GM10248 (cell line): ENCODE results near the gene TBK1.

ENCODE experiments used
- CTCF ChIA-PET: fragments of 300-600 bp; sonication (Branson Sonifier 250); formaldehyde crosslinking; extraction: SDS; loops from one replicate; lab custom pipeline; 2021; ENCODE audit warnings: antibody characterized with exemption; lab: Yijun Ruan, JAX
- POLR2A ChIA-PET: fragments of 350-650 bp; sonication (Branson Sonifier 250); formaldehyde crosslinking; extraction: SDS; loops from one replicate; lab custom pipeline; 2020; ENCODE audit warnings: antibody characterized with exemption; lab: Yijun Ruan, JAX
- DNase-seq: peaks from one replicate; pipeline ENCODE4 v3.0.0; 2012; ENCODE audit errors: extremely low spot score
- TF ChIP-seq, protein P1 (sequence below): IDR thresholded peaks from 2 replicates; pipeline ENCODE4 v1.5.1; 2012; ENCODE audit warnings: mild to moderate bottlenecking, low read depth; ENCODE audit errors: extremely low read depth, missing control alignments, control extremely low read depth

TBK1 gene

GRCh38 chr12:64469455-64470142, 17.7 kb downstream of the TBK1 start:
- no peak for DNase-seq

DNA sequence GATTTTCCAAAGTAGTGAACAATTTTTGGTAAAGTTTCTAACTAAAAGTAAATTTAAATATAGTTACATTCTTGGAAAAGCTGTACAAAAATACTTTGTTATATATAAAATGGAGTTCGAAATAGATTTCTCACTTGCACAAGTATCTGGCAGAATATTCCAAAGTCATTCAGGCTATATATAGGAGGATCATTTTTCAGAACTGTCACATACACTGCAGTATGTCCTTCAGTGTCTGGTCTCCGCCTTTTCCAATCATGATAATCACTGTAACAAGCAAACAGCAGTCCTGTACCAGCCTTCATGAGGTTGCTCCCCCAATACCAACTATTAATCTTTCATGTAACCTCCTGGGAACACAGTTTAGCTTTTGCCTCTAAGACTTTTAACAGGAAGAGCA, 18.6 kb downstream of the TBK1 start:
- CTCF ChIA-PET: interaction anchor here (0.6 to 1.6 kb wide), 6 partner anchors 9 to 25 kb away, joined by 3 to 4 read pairs (median 4); no protein-coding TSS in a partner anchor
- DNase-seq: no peak
- POLR2A ChIA-PET: no interaction called here
- TF ChIP-seq, protein P1, sequence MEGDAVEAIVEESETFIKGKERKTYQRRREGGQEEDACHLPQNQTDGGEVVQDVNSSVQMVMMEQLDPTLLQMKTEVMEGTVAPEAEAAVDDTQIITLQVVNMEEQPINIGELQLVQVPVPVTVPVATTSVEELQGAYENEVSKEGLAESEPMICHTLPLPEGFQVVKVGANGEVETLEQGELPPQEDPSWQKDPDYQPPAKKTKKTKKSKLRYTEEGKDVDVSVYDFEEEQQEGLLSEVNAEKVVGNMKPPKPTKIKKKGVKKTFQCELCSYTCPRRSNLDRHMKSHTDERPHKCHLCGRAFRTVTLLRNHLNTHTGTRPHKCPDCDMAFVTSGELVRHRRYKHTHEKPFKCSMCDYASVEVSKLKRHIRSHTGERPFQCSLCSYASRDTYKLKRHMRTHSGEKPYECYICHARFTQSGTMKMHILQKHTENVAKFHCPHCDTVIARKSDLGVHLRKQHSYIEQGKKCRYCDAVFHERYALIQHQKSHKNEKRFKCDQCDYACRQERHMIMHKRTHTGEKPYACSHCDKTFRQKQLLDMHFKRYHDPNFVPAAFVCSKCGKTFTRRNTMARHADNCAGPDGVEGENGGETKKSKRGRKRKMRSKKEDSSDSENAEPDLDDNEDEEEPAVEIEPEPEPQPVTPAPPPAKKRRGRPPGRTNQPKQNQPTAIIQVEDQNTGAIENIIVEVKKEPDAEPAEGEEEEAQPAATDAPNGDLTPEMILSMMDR: no peak

More at GRCh38 chr12:64469455-64470142, 17.7 kb downstream of the TBK1 start:
- ChIA-PET CTCF (interaction anchor here (1.5 to 1.6 kb wide), 2 partner anchors 9 to 14 kb away, joined by 3 to 4 read pairs; no protein-coding TSS in a partner anchor), POLR2A (interaction anchor here (0.7 kb wide), 1 partner anchor 57 kb away, joined by 4 read pairs; no protein-coding TSS in a partner anchor)
- TF ChIP-seq, protein P1: no peak

DNA sequence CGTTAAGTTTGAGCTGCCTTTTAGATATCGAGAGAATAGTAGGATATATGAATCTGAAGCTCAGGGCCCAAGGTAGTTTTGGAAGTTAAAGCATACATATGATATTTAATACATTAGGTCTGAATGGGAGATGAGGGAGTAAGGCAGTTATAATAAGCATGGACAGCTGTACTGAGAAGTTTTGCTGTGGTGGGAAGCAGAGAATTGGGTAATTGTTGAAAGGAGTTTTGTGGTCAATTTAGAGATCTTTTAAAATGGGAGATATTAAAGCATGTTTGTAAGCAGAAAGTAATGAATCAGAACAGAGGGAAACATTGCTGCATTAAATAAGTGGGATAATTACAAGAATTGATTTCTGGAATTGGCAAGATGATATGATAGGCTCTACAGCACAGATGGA, 21.3 kb downstream of the TBK1 start:
- TF ChIP-seq, protein P1: no peak
- CTCF ChIA-PET: interaction anchor here (1.2 to 1.6 kb wide), 3 partner anchors 14 to 224 kb away, joined by 3 to 5 read pairs (median 4); no protein-coding TSS in a partner anchor
- POLR2A ChIA-PET: no interaction called here
- DNase-seq: no peak

- no peak for DNase-seq
- ChIA-PET CTCF (interaction anchor here (1.3 kb wide), 1 partner anchor 16 kb away, joined by 5 read pairs; no protein-coding TSS in a partner anchor), POLR2A (no interaction called here)
- TF ChIP-seq, protein P1: no peak
Measured at GRCh38 chr12:64475518-64475917, 23.6 kb downstream of the TBK1 start.

GRCh38 chr12:64476844-64477243, 24.9 kb downstream of the TBK1 start:
- CTCF ChIA-PET: interaction anchor here (0.8 to 1.3 kb wide), 3 partner anchors 10 to 33 kb away, joined by 3 to 5 read pairs (median 4); no protein-coding TSS in a partner anchor
- TF ChIP-seq, protein P1: no peak
- POLR2A ChIA-PET: no interaction called here

GRCh38 chr12:64478661-64479060, 26.7 kb downstream of the TBK1 start:
- no peak for DNase-seq
- ChIA-PET POLR2A (no interaction called here), CTCF (no interaction called here)
- TF ChIP-seq, protein P1: no peak

More at GRCh38 chr12:64476844-64477243, 24.9 kb downstream of the TBK1 start:
- no peak for DNase-seq
